Gastrocnemius medialis (tissue), 4 donors: ENCODE data around the gene IRS1.

Experiments used
- POLR2A ChIP-seq, 2 donors: fragments of 450-650 bp; IDR thresholded peaks; one replicate each; pipeline ENCODE4 v1.6.1; 2017; ENCODE audit warnings: antibody characterized with exemption in 2 of 2, mild to moderate bottlenecking in 2 of 2, moderate library complexity in 2 of 2
- TF ChIP-seq, protein P1 (sequence below), 5 experiments: fragments of 450-650 bp in 3 of 5; fragments of 200-600 bp in 2 of 5; sonication (generic) in 2 of 5; IDR thresholded peaks in 4 of 5; conservative IDR thresholded peaks in 1 of 5; 1 replicate in 4 of 5; 2 replicates in 1 of 5; pipeline ENCODE4 v1.5.1; 2016 to 2019; ENCODE audit warnings: antibody characterized with exemption in 5 of 5, mild to moderate bottlenecking in 3 of 5, moderate library complexity in 3 of 5

DNA sequence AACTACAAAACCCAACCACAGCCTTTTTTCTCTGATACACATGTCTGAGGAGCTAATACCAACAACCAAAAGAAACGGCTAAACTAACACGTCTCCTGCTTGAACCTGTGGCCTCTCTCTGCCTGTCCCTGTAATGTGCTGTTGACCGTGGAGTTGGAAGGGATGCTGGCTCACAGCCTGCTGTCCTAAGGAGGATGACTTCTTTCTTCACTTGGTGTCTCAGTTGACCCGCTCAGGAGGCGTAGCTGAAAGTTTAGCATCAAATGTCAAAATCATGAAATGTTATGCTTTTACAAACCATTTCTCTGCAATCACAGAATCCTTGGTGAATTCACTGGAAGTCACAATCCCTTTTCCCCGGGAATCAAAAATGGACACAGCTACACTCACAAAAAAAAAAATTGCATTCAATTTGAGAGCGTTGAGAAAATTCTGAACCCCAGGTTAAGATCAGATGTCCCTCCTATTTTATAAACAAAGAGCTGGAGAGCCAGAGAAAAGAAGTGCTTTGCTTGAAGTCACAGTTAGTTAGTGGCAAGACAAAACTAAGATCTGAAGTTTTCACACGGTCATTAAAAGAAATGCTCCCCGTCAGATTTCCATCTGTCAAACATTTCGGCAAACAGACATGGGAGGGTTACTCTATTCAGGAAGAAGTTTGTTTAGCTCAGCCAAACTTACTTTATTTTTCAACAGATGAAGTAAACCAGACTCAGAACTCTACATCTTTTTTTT, 74.3 kb downstream of the IRS1 start:
- TF ChIP-seq, protein P1, sequence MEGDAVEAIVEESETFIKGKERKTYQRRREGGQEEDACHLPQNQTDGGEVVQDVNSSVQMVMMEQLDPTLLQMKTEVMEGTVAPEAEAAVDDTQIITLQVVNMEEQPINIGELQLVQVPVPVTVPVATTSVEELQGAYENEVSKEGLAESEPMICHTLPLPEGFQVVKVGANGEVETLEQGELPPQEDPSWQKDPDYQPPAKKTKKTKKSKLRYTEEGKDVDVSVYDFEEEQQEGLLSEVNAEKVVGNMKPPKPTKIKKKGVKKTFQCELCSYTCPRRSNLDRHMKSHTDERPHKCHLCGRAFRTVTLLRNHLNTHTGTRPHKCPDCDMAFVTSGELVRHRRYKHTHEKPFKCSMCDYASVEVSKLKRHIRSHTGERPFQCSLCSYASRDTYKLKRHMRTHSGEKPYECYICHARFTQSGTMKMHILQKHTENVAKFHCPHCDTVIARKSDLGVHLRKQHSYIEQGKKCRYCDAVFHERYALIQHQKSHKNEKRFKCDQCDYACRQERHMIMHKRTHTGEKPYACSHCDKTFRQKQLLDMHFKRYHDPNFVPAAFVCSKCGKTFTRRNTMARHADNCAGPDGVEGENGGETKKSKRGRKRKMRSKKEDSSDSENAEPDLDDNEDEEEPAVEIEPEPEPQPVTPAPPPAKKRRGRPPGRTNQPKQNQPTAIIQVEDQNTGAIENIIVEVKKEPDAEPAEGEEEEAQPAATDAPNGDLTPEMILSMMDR (IDR thresholded peaks at IDR 0.05 in 4 of 5, conservative IDR thresholded peaks at IDR 0.05 in 1 of 5) = no peak
- TF ChIP-seq POLR2A (IDR thresholded peaks at IDR 0.05) = no peak
